Right ventricle myocardium inferior (tissue), 1 donor: ENCODE measurements around the gene CTBP2. TPM values are rescaled to one million over a fixed set of nuclear protein-coding genes. Genes with fewer than 3 reads are reported as not detected.
"Not testable (repeated sequence)": the region's sequence is repeated elsewhere in the genome, so short reads cannot be mapped to it uniquely, and the experiment has no call there.

ENCODE experiments used
- ATAC-seq: fragments of 200-7000 bp; cut with Tn5 transposase; one replicate; pipeline ENCODE4 v1.9.1; 2020; ENCODE audit warnings: mild to moderate bottlenecking, moderate library complexity
- DNase-seq: peaks from one replicate; pipeline ENCODE4 v3.0.0; 2021; ENCODE audit errors: missing footprints
- intact Hi-C: fragments of 100-400 bp; cut with DNase I; formaldehyde crosslinking; loops from one replicate; pipeline ENCODE4 v1.11.0; 2022
- total RNA-seq: library from RNA; stranded (reverse); fragmentation: NEBNext Ultra II Directional; extraction: Animal tissue kit (Norgen Biotek cat#: 25700); gene quantifications from one replicate; pipeline ENCODE4 v1.2.1, GENCODE V29; 2021
- donor health status: DM: no; HTN: yes; CAD: no; lungs with severe emphysema.

CTBP2 gene
- total RNA-seq, 1 donor from 2014 or later, result 31.3 TPM

DNA sequence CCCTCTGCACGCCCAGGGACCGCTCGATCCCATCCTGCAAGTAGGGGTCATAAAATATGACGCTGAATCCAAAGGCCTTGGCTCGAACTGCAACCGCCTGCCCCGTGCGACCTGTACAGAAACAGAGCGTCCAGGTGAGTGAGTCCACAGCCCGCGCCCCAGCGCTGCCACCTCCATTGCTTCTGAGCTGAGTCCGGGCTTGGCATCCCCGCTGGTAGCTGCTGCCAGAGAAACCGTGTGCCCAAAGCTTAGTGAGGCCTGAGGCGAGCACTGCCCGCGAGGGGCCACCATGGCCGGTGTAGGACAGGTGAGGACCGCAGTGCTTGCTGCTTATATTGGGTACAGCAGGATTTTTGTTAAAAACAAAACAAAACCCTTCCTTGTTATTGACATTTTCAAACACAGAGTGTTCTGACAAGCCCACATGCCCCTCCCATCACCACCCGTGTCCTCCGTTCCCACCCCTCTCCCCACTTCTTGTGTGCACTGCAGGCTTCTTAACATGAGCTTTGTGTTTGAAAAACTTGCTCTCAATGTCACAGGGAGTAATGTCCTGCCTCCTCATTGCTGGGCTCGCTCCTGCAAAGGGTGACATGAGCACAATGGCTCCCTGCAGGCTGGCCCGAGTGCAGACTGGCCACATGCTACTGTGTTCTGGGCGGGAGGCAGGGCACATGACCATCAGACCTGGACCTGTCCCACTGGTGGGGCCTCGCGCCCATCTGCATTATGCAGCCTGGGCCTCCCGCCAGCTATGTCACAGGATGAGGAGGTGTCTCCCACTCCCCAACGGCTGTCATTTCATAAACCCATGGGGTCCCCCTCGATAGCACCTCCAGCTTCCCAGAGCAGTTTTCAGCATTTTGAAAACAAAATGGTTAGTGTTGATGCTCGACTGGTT lies 165.5 kb downstream of the CTBP2 start:
- DNase-seq (no peak), ATAC-seq (no peak)
- intact Hi-C loops, result loop anchor here (10.0 kb wide), 1 partner anchor 340 kb away; no protein-coding TSS in a partner anchor

DNA sequence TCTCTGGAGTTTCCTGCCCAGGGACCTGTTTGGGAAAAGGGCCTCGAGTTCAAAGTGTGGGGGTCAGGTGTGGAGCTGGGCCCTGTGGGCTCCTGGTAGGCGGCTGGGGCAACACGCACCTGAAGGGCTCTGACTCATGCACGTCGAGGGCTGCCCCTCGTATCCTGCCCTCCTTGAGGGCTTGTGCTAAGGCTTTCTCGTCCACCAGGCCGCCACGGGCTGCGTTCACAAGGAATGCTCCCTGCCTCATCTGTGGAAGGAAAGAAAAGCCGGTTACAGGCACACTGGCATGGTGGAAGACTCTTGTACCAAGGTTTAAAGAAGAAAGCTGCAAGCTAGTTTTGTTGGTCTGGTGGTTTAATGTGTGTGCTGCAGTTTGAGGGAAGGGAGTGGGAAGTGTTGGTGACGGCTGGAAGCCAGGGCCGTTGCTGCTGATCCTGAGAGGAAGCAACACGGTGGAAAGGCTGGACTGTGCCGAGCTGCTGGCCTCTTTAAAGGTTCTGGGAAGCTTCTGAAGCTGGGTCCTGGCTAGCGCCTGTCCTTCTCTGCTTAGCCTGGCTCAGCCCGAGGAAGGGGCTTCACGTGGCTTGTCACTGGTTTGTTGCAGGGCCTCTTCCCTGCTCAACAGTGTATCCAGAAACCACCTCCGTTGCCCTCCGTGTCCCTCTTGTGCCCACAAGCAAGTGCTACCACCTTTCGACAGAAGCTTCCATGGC lies 166.5 kb downstream of the CTBP2 start:
- intact Hi-C loops, result loop anchor here (10.0 kb wide), 1 partner anchor 341 kb away; no protein-coding TSS in a partner anchor
- no peak for DNase-seq
- ATAC-seq, result no peak

DNA sequence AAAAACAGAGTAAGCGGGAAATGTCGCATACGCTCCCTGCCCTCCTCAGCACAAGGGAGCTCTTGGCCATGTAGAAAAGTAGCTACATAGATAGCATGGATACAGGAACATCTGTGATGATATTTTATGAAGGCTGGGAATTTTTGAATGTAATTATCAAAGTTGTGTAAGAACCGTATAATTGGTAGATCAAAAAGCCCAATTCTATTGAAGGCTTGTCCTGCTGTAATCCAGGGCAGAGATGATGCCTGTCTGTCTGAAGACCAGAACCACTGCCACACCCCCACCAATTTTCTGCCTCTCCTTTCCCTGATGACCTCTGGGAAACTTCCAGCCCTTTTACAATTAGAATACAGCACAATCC lies 167.0 kb downstream of the CTBP2 start:
- intact Hi-C loops, result loop anchor here (10.0 kb wide), 1 partner anchor 341 kb away; no protein-coding TSS in a partner anchor
- ATAC-seq, result no peak
- no peak for DNase-seq

DNA sequence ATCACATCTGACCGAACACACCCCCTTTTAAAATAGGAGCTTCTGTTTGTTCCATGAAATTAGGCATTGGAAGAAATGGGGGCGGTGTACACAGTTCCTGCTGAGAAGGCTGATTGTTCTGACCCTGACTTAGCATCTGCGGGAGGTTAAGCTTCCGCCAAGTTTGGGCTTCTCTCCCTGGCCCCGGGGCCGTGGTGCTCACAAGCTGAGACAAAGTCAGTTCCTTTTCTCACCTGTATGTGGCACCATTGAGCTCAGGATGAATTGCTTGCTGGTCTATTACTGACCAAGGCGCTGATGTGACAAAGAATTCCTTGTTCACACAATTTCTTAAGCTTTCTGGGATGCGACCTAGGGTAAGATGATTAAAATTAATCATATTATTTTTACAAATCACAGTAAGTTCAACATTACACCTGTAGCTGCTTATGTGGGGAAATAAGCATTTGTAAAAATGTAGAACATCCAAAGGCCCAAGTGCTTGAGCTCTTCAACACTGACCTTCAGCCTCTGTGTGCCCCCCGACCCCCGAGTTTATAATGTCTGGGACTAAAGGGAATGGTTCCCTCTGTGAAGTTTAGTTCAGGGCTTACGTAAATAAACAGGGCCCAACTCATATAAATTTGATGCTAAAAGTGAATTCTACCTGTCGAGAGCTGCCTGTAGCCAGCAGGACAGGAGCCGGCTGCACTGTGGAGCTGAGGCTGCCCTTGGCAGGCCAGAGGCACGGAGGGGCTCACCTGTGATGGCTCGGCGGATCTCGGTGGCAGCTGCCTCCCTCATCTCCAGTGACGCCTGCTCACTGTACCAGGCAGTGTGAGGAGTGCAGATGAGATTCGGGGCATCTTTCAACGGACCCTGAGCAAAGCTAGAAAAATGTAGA lies 167.7 kb downstream of the CTBP2 start:
- DNase-seq (no peak), ATAC-seq (peak; percentile 76)
- intact Hi-C loops, result loop anchor here (10.0 kb wide), 1 partner anchor 342 kb away; no protein-coding TSS in a partner anchor

DNA sequence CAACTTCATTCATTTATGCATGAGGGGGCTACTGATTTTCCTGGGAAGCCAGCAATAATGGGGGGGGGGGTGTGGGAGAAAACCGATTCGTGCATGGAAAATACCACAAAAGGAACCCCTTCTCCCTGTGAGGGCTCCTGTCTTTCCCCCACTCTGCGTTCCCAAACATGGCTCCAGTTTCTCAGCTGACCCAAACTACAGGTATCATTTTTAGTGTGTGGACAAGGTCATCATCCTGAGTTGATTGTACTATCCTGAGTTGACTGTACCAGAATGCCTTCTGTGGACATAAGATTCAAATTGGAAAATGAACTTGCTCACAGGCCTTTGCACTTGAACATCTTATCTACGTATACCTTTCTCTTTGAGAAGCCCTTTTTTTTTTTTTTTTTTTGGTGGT lies 168.5 kb downstream of the CTBP2 start:
- DNase-seq (no peak), ATAC-seq (no peak)
- intact Hi-C loops, result loop anchor here (10.0 kb wide), 1 partner anchor 343 kb away; no protein-coding TSS in a partner anchor

DNA sequence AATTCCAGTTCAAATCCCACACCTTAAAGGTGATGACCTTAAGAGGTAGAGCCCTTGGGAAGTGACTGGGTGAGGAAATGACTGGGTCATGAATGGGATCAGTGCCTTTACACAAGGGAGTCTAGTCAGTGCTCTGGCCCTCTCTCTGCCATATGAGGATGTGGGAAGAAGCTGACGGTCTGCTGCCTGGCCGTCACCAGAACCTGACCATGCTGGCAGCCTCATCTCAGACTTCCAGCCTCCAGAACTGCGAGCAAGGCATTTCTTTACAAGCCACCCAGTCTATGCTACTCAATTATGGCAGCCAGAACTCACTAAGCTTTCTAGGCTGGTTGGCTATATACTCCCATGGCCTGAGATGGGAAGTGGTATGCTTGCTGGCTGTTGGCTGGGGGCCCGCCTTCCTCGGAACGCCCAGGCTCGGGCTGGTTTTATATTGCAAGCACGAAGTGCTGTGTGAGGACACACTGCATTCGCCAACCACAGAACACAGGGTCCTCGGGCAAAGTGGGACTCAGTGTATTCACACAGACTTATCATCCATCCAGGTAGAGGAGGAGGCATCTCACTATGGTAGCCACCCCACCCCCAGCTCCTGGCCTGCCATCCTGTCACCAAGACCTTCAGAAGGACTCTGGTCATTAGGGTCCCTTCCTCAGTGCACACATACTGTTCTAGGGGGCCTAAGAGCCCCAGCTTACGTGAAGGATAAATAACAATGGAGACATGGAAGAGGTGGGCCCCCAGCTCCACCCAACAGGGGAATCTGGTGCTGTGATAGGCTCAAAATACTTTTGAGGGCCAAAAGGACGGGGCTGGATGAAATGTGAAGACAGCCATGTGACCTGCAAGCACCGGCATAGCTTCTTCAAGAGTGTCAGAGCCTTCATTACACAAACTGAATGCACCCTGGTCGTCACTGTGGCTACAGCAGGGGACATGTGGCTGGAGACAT lies 169.4 kb downstream of the CTBP2 start:
- ATAC-seq (no peak), DNase-seq (no peak)
- intact Hi-C loops, result loop anchor here (10.0 kb wide), 1 partner anchor 344 kb away; no protein-coding TSS in a partner anchor

DNA sequence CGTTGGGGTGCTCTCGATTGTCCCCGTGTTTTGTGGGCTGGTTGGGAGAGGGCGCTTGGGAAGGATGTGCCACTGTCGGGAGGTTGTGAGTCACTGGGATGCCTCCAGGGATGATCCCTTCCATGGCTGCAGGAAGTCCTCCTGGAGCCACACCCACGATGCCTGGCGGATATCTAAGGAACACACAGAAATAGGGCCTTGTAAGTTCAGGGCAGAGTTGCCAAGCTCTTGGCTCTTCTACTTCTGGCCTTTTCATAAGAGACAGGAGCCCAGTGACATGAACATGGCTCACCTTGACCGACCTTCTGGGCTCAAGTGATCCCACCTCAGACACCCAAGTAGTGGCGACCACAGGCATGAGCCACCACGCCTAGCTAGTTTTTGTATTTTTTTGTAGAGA lies 170.8 kb downstream of the CTBP2 start:
- ATAC-seq (no peak), DNase-seq (no peak)
- intact Hi-C loops, result no loop called here

DNA sequence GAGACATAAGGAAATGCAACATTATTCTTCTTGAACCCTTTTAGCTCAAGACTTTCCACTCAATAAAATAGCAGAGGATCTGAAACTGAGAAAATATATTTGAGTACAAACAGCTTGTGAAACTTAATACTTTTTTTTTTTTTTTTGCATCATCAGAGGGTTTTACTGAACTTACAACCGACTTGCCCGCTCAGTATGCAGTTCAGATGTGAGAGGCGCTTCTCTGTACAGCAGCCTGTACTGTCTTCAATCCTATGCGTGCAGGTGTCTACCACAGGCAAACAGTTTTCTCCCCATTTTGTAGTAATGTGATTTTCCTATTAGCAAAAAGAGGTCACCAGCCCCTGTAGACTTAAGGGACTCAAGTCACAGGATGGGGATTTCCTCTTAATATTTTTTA lies 171.6 kb downstream of the CTBP2 start:
- DNase-seq, intact Hi-C loops, ATAC-seq: not testable (repeated sequence)

DNA sequence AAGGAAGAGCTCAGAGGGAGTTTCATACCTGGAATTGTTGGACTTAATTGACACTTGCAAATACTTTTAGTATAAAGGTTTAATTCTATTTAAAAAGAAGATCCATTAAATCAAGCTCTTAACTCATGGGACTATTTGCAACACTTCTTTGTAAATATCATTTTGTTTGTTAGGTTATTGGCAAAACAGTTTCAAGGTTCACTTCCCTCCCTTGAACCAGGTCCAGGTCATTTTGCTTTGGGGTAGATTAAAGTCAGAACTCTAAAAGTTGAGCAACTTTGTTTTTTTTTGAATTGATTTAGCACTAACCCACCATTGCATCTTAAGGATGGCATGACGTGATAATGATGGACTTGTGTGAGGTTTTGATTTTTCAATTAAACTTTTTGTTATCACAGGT lies 172.6 kb downstream of the CTBP2 start:
- DNase-seq, result no peak
- intact Hi-C loops, result no loop called here
- no peak for ATAC-seq

DNA sequence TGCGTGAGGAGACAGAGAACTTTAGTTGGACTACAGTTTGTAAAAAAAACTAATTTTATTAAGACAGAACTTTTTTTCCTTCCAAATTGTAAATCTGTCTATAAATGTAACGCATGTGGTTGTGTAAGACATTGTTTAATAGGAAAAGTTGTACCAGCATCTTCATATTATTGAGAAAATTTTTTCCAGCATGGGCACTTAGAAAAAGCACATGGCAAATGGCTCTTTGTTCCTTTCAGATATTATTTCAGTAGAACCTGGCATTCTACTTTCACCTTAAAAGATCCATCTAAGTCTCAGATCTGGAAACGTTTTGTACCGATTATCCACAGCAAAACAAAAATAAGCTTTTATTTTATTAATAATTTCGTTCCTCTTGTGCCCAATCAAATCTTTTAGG lies 175.2 kb downstream of the CTBP2 start:
- intact Hi-C loops, result no loop called here
- no peak for ATAC-seq

DNA sequence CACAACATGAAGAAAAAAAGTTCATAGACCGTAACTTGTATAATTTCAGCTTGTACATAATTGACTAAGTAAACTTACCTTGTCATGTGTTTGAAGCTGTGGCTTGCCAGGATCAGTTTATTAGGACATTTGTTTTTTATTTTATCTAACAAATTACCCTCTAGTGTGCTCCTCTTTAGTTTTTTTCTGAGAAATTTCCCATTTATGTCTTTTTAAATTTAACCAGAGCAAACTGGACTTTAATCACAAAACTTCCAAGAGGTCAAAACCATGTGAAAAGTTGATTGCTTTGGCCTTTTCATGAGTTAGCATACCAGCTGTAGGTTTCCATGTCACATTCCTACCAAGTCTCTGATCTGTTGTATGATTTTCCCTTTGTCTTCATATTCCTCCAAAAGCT lies 176.0 kb downstream of the CTBP2 start:
- ATAC-seq, result no peak
- intact Hi-C loops, result no loop called here
- no peak for DNase-seq

More for the DNA sequence above, 175.2 kb downstream of the CTBP2 start:
- DNase-seq, result no peak

DNA sequence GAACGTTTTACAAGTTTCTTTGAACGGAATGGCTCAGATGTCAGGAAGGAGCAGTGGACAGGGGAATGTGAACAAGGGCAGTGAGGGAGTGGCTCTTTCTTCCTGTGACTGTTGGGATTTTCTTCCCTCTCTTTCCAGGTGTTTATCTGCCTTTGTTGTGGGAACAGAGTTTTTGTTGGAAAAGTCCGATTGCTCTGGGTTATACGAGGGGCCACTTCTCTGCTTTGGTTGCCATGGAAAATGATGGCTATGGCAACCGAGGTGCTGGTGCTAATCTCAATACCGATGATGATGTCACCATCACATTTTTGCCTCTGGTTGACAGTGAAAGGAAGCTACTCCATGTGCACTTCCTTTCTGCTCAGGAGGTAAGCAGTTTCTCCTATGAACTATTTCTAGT lies 177.0 kb downstream of the CTBP2 start:
- intact Hi-C loops, result no loop called here
- no peak for ATAC-seq
- DNase-seq, result no peak

DNA sequence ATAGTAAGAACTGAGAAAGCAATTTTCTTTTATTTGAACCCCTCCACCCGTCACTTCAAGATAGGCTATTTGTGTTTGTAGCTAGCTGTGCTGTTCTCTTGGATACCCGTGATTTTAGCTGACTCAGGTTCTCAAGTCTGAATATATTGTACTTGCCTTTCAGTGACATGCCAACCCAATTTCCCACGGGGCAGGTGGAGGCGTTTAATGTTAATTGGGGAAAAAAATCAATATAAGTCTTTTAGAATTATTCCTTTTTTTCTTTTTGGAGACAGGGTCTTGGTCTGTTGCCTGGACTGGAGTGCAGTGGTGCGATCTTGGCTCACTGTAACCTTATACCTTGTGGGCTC lies 182.0 kb downstream of the CTBP2 start:
- intact Hi-C loops, result no loop called here
- ATAC-seq, result no peak
- no peak for DNase-seq

DNA sequence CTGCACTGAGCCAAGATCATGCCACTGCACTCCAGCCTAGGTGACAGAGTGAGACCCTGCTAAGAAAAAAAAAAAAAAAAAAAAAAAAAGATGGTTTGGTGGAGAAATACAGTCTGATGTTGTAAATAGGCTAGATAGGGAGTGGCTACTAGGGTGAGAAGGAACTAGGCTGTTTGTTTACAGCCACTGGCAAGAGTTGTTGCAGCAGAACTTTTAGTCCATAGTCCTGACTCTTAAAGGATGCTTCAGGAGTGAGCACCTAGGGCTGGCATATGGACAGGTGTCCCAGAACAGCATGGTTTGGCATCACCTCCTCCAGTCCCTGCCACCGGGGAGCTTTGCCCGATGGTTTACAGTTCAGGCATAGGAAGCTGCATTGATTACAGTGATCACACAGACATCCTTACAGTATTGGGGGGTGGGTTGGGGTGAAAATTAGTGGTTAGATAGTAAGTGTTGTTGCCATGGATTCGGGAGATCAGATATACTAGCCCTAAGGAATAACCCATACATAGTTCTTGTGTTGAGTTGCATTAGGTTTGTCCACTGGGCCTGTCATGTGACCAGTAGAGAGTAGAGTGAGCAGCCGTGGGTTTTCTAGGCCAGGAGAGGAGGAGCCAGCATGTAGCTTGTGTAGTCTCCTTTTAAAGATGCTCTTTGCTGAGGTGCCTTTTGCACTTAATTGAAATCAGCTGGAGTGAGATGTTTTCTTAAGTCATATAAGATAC lies 182.6 kb downstream of the CTBP2 start:
- DNase-seq, result no peak
- peak; percentile 45 for ATAC-seq
- intact Hi-C loops, result no loop called here

DNA sequence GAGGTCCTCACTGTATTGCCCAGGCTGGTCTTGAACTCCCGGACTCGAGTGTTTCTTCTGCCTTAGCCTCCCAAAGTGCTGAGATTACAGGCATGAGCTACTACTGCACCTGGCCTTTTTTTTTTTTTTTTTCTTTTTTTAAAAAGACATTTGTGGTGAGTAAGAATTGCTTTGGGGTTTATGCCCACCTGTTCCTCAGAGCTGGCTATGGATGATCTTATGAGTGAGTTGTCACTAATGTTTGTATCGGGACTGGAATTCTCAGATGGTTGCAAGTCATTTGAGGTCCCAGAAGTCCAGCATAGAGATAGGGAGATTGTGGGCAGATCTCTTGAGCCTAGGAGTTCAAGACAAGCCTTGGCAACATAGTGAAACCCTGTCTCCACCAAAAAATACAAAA lies 183.2 kb downstream of the CTBP2 start:
- ATAC-seq (no peak), DNase-seq (no peak)
- intact Hi-C loops, result no loop called here

DNA sequence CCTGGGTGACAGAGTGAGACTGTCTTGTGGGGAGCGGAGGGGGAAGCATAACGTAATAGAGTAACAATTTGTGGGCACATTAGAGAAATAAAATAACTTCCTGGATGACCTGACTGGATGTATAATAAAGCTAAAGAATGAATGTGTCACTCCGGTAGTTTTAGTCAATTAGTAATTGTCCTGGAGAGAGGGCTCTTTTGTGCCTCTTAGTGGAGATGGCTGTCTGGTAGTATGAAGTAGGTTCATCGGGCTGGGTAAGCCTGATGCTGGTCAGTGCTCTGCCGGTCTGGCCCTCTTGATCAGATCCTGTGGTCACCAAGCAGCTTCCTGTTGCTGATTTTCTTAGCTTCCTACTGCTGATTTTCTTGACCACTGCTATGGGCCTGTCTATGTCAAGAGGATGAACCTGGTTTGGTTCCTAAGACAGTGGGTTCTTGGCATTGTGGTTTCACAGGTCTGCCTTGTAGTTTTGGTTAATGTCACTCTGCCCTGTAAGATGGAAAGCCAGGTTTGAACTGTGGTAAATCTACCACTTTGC lies 184.3 kb downstream of the CTBP2 start:
- no peak for DNase-seq
- intact Hi-C loops, result no loop called here
- peak; percentile 43 for ATAC-seq

DNA sequence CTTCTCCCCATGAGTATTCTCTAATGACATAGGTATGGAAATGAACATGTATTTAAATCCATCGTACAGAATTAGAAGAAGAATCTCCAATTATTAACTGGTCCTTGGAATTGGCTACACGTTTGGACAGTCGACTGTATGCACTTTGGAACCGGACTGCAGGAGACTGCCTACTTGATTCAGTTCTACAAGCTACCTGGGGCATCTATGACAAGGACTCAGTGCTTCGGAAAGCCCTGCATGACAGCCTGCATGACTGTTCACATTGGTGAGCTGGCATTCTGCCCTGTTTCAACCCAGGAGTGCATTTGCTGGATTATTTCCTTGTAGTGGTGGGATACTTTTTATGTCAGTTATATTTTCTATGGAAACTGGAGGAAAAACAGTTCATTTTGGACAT lies 186.2 kb downstream of the CTBP2 start:
- intact Hi-C loops, result no loop called here
- no peak for DNase-seq
- no peak for ATAC-seq
